HepG2 (cell line): ENCODE results near the gene NR3C2. TPM values are rescaled to one million over a fixed set of nuclear protein-coding genes. Genes with fewer than 3 reads are reported as not detected.

Source experiments
- ATAC-seq: fragments of 200-7000 bp; cut with Tn5 transposase; 3 replicates; pipeline ENCODE4 v1.9.1; 2020; ENCODE audit warnings: mild to moderate bottlenecking, moderate library complexity
- BruUV-seq: library from RNA; stranded (reverse); fragments of 400-500 nt; replicated peaks from 2 replicates; lab custom pipeline; 2021; lab: Mats Ljungman, UMichigan
- CTCF ChIA-PET: fragments of 300-600 bp; formaldehyde crosslinking; extraction: SDS; loops from one replicate; lab custom pipeline; 2021; ENCODE audit warnings: low total read pairs, inconsistent platforms, low intra/inter-chr PET ratio; lab: Yijun Ruan, JAX
- POLR2A ChIA-PET: fragments of 350-600 bp; sonication (Branson Sonifier 250); formaldehyde crosslinking; loops from one replicate; lab custom pipeline; 2020; ENCODE audit warnings: antibody characterized with exemption, inconsistent platforms; lab: Yijun Ruan, JAX
- DNase-seq: peaks from one replicate; pipeline ENCODE4 v3.0.0-alpha.2; 2015; ENCODE audit warnings: low spot score
- FAIRE-seq: peaks from 3 replicates; lab custom pipeline; 2011; peaks lifted over from hg19 to GRCh38; lab: Jason Lieb, UNC
- H2AFZ ChIP-seq: one replicate; pipeline ENCODE4 v1.6.1; 2011; ENCODE audit warnings: low read length, inconsistent platforms
- H3K27ac ChIP-seq: fragments of 300-600 bp; 3 replicates; pipeline ENCODE4 v1.8.0; 2011; ENCODE audit warnings: mixed run types, mild to moderate bottlenecking, mixed read lengths, low read length, inconsistent platforms; ENCODE audit not compliant: insufficient read depth; ENCODE audit errors: extremely low read length
- H3K27me3 ChIP-seq, 2 experiments: fragments of 200-600 bp in 1 of 2; 2 replicates in 1 of 2; 3 replicates in 1 of 2; pipeline versions ENCODE4 v1.6.0 to v1.8.0; 2011; ENCODE audit warnings: low read length in 2 of 2, mild to moderate bottlenecking in 2 of 2, moderate library complexity in 2 of 2, inconsistent platforms in 1 of 2; ENCODE audit not compliant: insufficient read depth in 2 of 2, control insufficient read depth in 1 of 2
- H3K36me3 ChIP-seq, 2 experiments: fragments of 200-600 bp in 1 of 2; replicated peaks in 1 of 2; 2 replicates in 1 of 2; 3 replicates in 1 of 2; pipeline versions ENCODE4 v1.5.1 to v1.8.0; 2011; ENCODE audit warnings: low read length in 2 of 2, inconsistent platforms in 1 of 2; ENCODE audit not compliant: insufficient read depth in 2 of 2, control insufficient read depth in 1 of 2
- H3K4me1 ChIP-seq: 2 replicates; pipeline ENCODE4 v1.5.1; 2012; ENCODE audit warnings: low read length, inconsistent platforms; ENCODE audit not compliant: insufficient read depth
- H3K4me2 ChIP-seq: 2 replicates; pipeline ENCODE4 v1.6.0; 2011; ENCODE audit warnings: low read depth, low read length, inconsistent platforms
- H3K4me3 ChIP-seq, 3 experiments: fragments of 200-600 bp in 1 of 3; sonication (generic), shearing (Covaris generic) in 1 of 3; replicated peaks in 1 of 3; 2 replicates each; pipeline ENCODE4 v1.5.1; 2011 to 2016; ENCODE audit warnings: low read length in 3 of 3, inconsistent platforms in 2 of 3, low read depth in 2 of 3, mild to moderate bottlenecking in 2 of 3, control low read depth in 1 of 3, mixed read lengths in 1 of 3; ENCODE audit not compliant: insufficient read depth in 1 of 3
- H3K79me2 ChIP-seq: one replicate; pipeline ENCODE4 v1.6.1; 2011; ENCODE audit warnings: low read length, inconsistent platforms; ENCODE audit not compliant: insufficient read depth
- H3K9ac ChIP-seq: 2 replicates; pipeline ENCODE4 v1.6.0; 2011; ENCODE audit warnings: mild to moderate bottlenecking, low read depth, low read length, inconsistent platforms; ENCODE audit not compliant: insufficient read depth
- H3K9me3 ChIP-seq: 2 replicates; pipeline ENCODE4 v1.5.1; 2012; ENCODE audit warnings: mild to moderate bottlenecking, low read length
- H4K20me1 ChIP-seq: 2 replicates; pipeline ENCODE4 v1.6.0; 2011; ENCODE audit warnings: inconsistent platforms, mild to moderate bottlenecking, low read length, moderate library complexity; ENCODE audit not compliant: insufficient read depth
- BRD4 ChIP-seq: sonication (generic); formaldehyde crosslinking; IDR thresholded peaks from 2 replicates; pipeline ENCODE4 v1.4.0; 2020; ENCODE audit warnings: missing genetic modification reagents
- CBX5 ChIP-seq: sonication (generic); formaldehyde crosslinking; IDR thresholded peaks from 2 replicates; pipeline ENCODE4 v1.4.0; 2020; ENCODE audit warnings: missing genetic modification reagents, borderline replicate concordance
- DMAP1 ChIP-seq: IDR thresholded peaks from 2 replicates; pipeline ENCODE4 v1.6.1; 2016
- FOXP1 ChIP-seq, 2 experiments: fragments of 450-650 bp in 1 of 2; IDR thresholded peaks; 2 replicates each; pipeline ENCODE4 v1.6.1; 2017 to 2018; ENCODE audit warnings: antibody characterized with exemption in 1 of 2
- HNF4A ChIP-seq: sonication (generic); formaldehyde crosslinking; IDR thresholded peaks from 2 replicates; pipeline ENCODE4 v1.4.0; 2020; ENCODE audit warnings: missing genetic modification reagents
- JARID2 ChIP-seq: sonication (generic); formaldehyde crosslinking; IDR thresholded peaks from 2 replicates; pipeline ENCODE4 v1.8.1; 2023; ENCODE audit warnings: missing genetic modification reagents, inconsistent platforms; ENCODE audit not compliant: insufficient replicate concordance
- MEF2D ChIP-seq: sonication (generic); formaldehyde crosslinking; IDR thresholded peaks from 2 replicates; pipeline ENCODE4 v1.5.1; 2020; ENCODE audit warnings: mild to moderate bottlenecking, missing genetic modification reagents
- MTA3 ChIP-seq: sonication (generic); formaldehyde crosslinking; IDR thresholded peaks from 2 replicates; pipeline ENCODE4 v1.4.0; 2020; ENCODE audit warnings: missing genetic modification reagents
- SPEN ChIP-seq: sonication (generic); formaldehyde crosslinking; IDR thresholded peaks from 2 replicates; pipeline ENCODE4 v1.5.1; 2020; ENCODE audit warnings: low read depth, mild to moderate bottlenecking, missing genetic modification reagents
- U2AF1 ChIP-seq: fragments of 200-400 bp; formaldehyde crosslinking; optimal IDR thresholded peaks from 2 replicates; pipeline ENCODE3; 2017; ENCODE audit warnings: mild to moderate bottlenecking, low read depth, low read length
- ZBTB42 ChIP-seq: sonication (generic); formaldehyde crosslinking; IDR thresholded peaks from 2 replicates; pipeline ENCODE4 v1.5.0; 2020; ENCODE audit warnings: mild to moderate bottlenecking, missing genetic modification reagents
- ZNF10 ChIP-seq: sonication (generic); formaldehyde crosslinking; IDR thresholded peaks from 2 replicates; pipeline ENCODE4 v1.4.0; 2020; ENCODE audit warnings: mild to moderate bottlenecking, low read depth, missing genetic modification reagents, borderline replicate concordance
- ZNF12 ChIP-seq: sonication (generic); formaldehyde crosslinking; IDR thresholded peaks from 2 replicates; pipeline ENCODE4 v1.5.0; 2020; ENCODE audit warnings: missing genetic modification reagents
- ZNF331 ChIP-seq: sonication (generic); formaldehyde crosslinking; IDR thresholded peaks from 2 replicates; pipeline ENCODE4 v1.4.0; 2020; ENCODE audit warnings: missing genetic modification reagents
- WGBS: methylation state at CpG from one replicate; pipeline ENCODE4 v1.1.6; 2017; ENCODE audit warnings: low lambda C conversion rate; 5-methylcytosine and 5-hydroxymethylcytosine counted together
- in situ Hi-C: cut with HindIII; loops from 2 replicates; pipeline ENCODE4 v1.10.0; 2017; ENCODE audit warnings: low pct_unique_long_range_greater_than_20kb; ENCODE audit not compliant: extremely low pct_ligation_motif_present
- intact Hi-C: fragments of 100-400 bp; cut with micrococcal nuclease; formaldehyde crosslinking; loops from one replicate; pipeline ENCODE4 v1.10.0; 2022; ENCODE audit not compliant: unreplicated experiment
- polyA plus RNA-seq, 8 experiments: library from polyadenylated mRNA; depleted of rRNA in 3 of 8; stranded (reverse) in 7 of 8; unstranded in 1 of 8; fragments of >200 nt; fragmentation: Illumina TruSeq in 4 of 8; extraction: Trizol in 4 of 8; gene quantifications; 2 replicates each; pipeline versions ENCODE4 v1.2.1 to v1.2.3, GENCODE V29; 2011 to 2016; ENCODE audit warnings: low read depth in 4 of 8, missing spikeins in 1 of 8, mixed read lengths in 1 of 8; ENCODE audit not compliant: insufficient read depth in 1 of 8
- total RNA-seq, 5 experiments: library from RNA; depleted of rRNA; stranded (reverse); fragments of >200 nt; fragmentation: Illumina TruSeq; extraction: Trizol; gene quantifications; 2 replicates each; pipeline ENCODE4 v1.2.3, GENCODE V29; 2016; ENCODE audit warnings: low read depth in 1 of 5
- TF ChIP-seq, protein P1 (sequence below): sonication (generic); formaldehyde crosslinking; IDR thresholded peaks from 2 replicates; pipeline ENCODE4 v1.5.0; 2020; ENCODE audit warnings: missing genetic modification reagents, mild to moderate bottlenecking, borderline replicate concordance
- TF ChIP-seq, protein P2 (sequence below), 2 experiments: sonication (generic) in 1 of 2; formaldehyde crosslinking in 1 of 2; IDR thresholded peaks; 2 replicates each; pipeline versions ENCODE4 v1.4.0 to v1.6.1; 2016 to 2020; ENCODE audit warnings: borderline replicate concordance in 1 of 2, low read depth in 1 of 2, mild to moderate bottlenecking in 1 of 2, missing genetic modification reagents in 1 of 2

NR3C2 gene
- total and polyA plus RNA-seq, 2 of the 13 experiments (the other 11 are each of a cell fraction or from before 2014, with no cell fraction given), result 0.26 to 0.46 TPM

DNA sequence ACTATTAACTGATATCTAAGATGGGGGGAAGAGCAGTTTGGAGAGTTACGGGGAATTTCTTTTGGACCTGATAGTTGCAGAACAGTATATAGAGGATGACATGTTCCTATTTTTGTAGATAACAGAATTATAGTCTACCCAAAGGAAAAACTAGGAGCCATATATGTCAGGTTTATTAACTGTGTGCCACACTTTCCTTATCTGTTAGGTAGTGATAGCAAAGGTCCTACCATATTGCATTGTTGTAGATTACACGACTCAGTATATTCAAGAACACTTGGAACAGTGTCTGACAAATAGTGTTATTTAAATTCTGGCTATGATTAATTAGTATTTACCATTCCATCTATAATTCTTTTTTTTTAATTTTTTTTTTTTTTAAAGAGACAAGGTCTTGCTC is 175.3 kb downstream of the NR3C2 start (continued):
- no peak for TF ChIP-seq ZNF10 (CRISPR knock-in tag)
- TF ChIP-seq, protein P1, sequence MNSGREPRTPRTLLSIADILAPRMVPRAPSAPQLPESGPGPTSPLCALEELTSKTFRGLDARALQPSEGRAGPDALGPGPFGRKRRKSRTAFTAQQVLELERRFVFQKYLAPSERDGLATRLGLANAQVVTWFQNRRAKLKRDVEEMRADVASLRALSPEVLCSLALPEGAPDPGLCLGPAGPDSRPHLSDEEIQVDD, result no peak

DNA sequence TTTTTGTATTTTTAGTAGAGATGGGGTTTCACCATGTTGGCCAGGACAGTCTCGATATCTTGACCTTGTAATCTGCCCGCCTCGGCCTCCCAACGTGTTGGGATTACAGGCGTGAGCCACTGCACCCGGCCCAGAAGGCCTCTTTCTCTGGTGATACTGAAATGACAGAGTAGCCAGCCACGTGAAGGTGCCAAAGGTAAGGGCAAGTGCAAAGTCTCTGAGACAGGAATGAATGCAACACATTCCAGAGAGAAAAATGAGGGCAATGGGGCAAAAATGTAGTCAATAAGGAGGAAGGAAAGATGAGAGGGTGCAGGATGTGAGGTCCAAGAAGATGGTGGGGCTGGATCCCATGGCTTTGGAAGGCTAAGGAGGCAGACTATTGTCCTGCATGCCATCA is 176.0 kb downstream of the NR3C2 start:
- FAIRE-seq, result no peak

DNA sequence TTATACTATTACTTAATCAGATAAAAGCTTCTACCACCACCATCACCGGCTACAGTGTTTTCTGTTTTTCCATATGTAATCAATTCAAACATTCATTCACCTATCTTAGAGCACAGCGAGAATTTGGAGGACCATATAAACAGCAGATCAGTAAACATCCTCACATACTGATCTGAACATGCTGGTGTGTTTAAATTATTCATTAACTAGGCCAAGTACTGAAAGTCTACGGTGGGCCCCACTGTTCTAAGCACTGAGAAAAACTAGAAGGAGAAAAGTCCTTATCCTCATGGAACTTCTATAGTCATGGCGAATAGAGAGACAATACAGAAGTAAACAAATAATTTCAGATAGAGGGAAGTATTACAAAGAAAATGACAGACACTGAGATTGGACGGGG is 176.6 kb downstream of the NR3C2 start:
- Histone ChIP-seq H3K36me3 (no peaks in the 10 kb centered on the region), H3K79me2 (no peaks in the 10 kb centered on the region), H4K20me1 (no peaks in the 10 kb centered on the region), H3K4me3 (no peak overlapping the region), H2AFZ (no peak overlapping the region), H3K27me3 (no peaks in the 10 kb centered on the region), H3K4me1 (peaks cover 17% of the 10 kb centered on the region), H3K9me3 (no peaks in the 10 kb centered on the region), H3K27ac (no peak overlapping the region), H3K9ac (no peak overlapping the region), H3K4me2 (peak overlapping the region; percentile 37; the same call in 1 of the 2 replicates)
- ChIA-PET POLR2A (no interaction called here), CTCF (no interaction called here)
- intact Hi-C loops, result no loop called here
- 12% methylated on average over 5 of the region's 5 CpGs for WGBS
- FAIRE-seq (no peak), DNase-seq (peak; percentile 8), ATAC-seq (peak; percentile 94)
- in situ Hi-C loops, result no loop called here
- BruUV-seq, result no TSS peak
- TF ChIP-seq U2AF1, result no peak
- TF ChIP-seq DMAP1 (CRISPR knock-in tag), result no peak
- TF ChIP-seq JARID2 (CRISPR knock-in tag), result no peak
- no peak for TF ChIP-seq BRD4 (CRISPR knock-in tag)
- no peak for TF ChIP-seq ZNF12 (CRISPR knock-in tag)
- no peak for TF ChIP-seq FOXP1 (IDR thresholded peaks at IDR 0.05)
- TF ChIP-seq FOXP1 (CRISPR knock-in tag; IDR thresholded peaks at IDR 0.05), result peak; percentile 63
- TF ChIP-seq ZNF331 (CRISPR knock-in tag), result no peak
- no peak for TF ChIP-seq SPEN (CRISPR knock-in tag)
- no peak for TF ChIP-seq MEF2D (CRISPR knock-in tag)
- TF ChIP-seq, protein P2, sequence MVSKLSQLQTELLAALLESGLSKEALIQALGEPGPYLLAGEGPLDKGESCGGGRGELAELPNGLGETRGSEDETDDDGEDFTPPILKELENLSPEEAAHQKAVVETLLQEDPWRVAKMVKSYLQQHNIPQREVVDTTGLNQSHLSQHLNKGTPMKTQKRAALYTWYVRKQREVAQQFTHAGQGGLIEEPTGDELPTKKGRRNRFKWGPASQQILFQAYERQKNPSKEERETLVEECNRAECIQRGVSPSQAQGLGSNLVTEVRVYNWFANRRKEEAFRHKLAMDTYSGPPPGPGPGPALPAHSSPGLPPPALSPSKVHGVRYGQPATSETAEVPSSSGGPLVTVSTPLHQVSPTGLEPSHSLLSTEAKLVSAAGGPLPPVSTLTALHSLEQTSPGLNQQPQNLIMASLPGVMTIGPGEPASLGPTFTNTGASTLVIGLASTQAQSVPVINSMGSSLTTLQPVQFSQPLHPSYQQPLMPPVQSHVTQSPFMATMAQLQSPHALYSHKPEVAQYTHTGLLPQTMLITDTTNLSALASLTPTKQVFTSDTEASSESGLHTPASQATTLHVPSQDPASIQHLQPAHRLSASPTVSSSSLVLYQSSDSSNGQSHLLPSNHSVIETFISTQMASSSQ (IDR thresholded peaks at IDR 0.05; ENCODE audit: low read depth), result no peak; the same call in 1 of the 2 replicates
- TF ChIP-seq, protein P2 (CRISPR knock-in tag; IDR thresholded peaks at IDR 0.05; ENCODE audit: borderline replicate concordance), result peak; percentile 30; the same call in 1 of the 2 replicates

More for the DNA sequence above, 176.0 kb downstream of the NR3C2 start:
- no peaks in the 10 kb centered on the region for H3K27me3 ChIP-seq
- intact Hi-C loops, result no loop called here
- in situ Hi-C loops, result no loop called here
- H3K36me3 ChIP-seq, result no peaks in the 10 kb centered on the region
- CTCF ChIA-PET, result no interaction called here
- H2AFZ ChIP-seq, result no peak overlapping the region
- POLR2A ChIA-PET, result no interaction called here
- H3K79me2 ChIP-seq, result no peaks in the 10 kb centered on the region
- peak overlapping the region; percentile 29; the same call in 1 of the 2 replicates for H3K4me2 ChIP-seq
- no peaks in the 10 kb centered on the region for H4K20me1 ChIP-seq
- no peak overlapping the region for H3K27ac ChIP-seq
- no peak overlapping the region for H3K9ac ChIP-seq
- 18% methylated on average over 7 of the region's 7 CpGs for WGBS
- no TSS peak for BruUV-seq
- peak; percentile 41 for ATAC-seq
- TF ChIP-seq HNF4A, result 0 out of 2 replicates have a peak, but pooled peaks have one; percentile 18
- TF ChIP-seq MTA3, result no peak
- TF ChIP-seq ZBTB42, result no peak
- no peak for TF ChIP-seq CBX5 (CRISPR knock-in tag)
- no peak for DNase-seq
- no peak overlapping the region for H3K4me3 ChIP-seq
- no peaks in the 10 kb centered on the region for H3K9me3 ChIP-seq
- H3K4me1 ChIP-seq, result peaks cover 17% of the 10 kb centered on the region
